GM21515 (cell line): ENCODE results near the gene CD1E.
"Not testable (repeated sequence)": the region's sequence is repeated elsewhere in the genome, so short reads cannot be mapped to it uniquely, and the experiment has no call there.

Experiments
- ATAC-seq: cut with Tn5 transposase; IDR thresholded peaks from one replicate; pipeline ENCODE4 v1.9.1; 2021; ENCODE audit not compliant: unreplicated experiment

The CD1E gene

DNA sequence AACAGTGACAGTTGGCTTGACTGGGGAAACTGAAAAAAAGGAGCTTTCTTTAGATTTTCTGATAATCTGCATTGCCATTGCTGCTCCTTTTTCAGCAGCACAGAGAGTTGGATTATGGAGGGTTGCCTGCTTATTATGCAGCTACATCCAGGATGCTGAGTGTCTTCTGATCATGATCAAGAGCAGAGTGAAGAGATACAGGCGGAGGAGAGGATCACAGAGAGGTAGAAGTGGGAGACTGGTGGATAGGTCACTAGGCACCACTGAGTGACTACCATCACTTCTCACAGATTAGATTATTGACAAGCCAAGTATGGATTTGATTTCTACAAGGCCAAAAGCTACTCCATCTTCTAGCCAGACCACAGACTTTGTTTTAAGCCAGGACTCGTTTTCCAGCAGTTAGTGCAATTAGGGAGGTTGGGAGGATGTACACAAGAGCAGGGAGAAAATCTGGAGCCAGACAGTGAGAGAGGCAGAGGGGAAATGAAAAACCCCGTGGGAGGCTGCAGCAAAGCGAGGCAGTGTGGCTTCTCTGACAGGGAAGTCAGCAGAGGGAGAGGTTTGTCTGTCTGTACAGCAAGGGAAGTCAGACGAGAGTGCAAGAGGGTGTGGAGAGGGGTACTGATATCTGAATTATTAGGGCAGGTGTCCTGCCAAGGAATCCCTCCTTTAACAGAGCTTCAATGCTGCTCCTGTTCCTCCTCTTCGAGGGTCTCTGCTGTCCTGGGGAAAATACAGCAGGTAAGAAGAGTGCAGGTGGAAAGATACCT lies at the start of gene CD1E:
CD1E (plus strand) TSS at position 592 of the 773 bp plus-strand sequence; CDS start at position 687, 95 bp downstream.
- ATAC-seq, result no peak

GRCh38 chr1:158310623-158311022 lies 43.1 kb upstream of the CD1E start:
- ATAC-seq, result no peak

DNA sequence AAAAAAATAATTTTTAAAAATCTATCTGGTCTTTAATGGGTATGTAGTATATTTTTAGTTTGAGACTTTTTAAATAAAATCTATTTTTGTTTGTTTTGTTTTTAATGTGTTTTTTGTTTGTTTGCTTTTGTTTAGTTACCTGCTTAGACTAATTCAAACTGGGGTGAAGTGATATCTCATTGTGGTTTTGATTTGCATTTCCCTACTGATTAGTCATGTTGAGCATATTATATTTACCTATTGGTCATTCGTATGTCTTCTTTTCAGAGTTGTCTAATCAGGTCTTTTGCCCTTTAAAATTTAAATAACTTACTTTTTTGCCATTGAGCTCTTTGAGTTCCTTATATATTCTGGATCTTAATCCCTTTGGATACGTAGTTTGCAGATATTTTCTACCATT lies 42.6 kb upstream of the CD1E start:
- no peak for ATAC-seq

- ATAC-seq, result no peak
These were observed 29.8 kb upstream of the CD1E start for GRCh38 chr1:158323866-158324265.

DNA sequence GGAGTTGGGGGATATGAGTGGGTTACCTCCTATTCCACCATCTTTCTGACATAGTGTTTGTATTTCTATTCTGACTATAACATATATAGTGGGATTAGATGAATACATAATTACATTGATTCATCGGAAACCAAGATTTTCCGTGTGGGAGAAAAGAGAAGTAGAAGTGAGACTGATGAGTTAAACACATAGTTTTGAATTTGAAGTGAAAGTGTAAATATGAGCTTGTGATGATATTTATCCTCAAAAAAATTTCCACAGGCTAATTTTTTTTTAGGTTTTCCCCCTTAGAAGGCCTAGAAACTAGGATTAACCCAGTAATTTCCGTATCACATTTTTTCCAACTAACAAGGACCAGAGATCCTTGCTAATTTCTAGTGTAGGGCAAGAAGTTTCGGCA lies 29.3 kb upstream of the CD1E start:
- no peak for ATAC-seq

DNA sequence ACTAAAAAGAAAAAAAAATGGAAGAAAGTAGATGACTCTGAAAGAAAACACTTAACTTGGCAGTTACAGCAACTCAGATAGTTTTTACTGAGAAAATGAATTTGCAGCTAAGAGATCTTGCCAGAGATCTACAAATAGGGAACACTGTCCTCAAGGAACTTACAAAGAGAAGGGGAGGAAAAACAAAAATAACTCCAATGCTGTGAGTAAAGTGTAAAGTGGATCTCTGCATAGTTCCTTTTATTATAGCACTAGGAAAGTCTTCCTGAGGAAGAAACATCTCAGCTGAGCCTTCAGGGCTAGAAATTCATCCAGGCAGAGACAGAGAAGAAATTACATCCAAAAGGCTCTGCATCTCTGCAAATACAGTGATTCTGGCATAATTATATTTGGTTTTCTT lies 26.2 kb upstream of the CD1E start:
- ATAC-seq, result no peak

GRCh38 chr1:158328426-158328825 lies 25.3 kb upstream of the CD1E start:
- ATAC-seq, result no peak

DNA sequence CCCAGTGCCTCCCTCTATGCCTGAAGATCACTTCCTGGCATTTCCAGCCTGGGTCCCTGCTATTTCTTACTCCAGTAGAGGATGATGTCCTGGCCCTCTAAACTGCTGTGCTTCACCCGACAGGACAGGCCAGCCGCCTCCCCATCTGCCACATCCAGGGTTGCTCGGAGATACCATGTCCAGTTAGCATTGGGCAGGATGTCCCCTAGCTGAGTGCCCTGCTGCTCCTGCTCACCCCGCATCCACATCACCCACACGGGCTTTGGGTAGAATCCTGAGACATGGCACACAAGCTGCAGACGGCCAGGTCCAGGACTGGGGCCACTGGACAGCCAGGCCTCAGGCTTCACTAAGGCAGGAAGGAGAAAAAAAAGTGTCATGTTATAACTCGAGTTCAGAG lies 24.4 kb upstream of the CD1E start:
- ATAC-seq, result no peak

DNA sequence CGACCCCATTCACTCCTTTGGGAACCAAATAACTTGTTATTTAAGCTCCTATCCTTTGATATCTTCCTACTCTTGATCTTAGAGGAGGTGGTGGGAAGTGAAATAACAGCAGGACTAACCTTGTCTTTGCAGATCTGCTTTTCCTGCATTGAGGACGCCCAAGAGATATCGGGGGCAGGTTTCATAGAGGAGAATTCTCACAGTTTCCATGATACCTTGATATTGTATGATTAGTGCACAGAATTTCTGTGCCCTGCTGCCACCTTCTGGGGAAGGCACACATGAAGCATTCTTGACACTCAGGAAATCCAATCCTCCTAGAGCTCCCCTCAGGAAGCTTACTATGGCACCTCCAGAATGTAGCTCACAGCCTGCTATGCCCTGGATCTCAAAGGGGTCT lies 24.0 kb upstream of the CD1E start:
- no peak for ATAC-seq

DNA sequence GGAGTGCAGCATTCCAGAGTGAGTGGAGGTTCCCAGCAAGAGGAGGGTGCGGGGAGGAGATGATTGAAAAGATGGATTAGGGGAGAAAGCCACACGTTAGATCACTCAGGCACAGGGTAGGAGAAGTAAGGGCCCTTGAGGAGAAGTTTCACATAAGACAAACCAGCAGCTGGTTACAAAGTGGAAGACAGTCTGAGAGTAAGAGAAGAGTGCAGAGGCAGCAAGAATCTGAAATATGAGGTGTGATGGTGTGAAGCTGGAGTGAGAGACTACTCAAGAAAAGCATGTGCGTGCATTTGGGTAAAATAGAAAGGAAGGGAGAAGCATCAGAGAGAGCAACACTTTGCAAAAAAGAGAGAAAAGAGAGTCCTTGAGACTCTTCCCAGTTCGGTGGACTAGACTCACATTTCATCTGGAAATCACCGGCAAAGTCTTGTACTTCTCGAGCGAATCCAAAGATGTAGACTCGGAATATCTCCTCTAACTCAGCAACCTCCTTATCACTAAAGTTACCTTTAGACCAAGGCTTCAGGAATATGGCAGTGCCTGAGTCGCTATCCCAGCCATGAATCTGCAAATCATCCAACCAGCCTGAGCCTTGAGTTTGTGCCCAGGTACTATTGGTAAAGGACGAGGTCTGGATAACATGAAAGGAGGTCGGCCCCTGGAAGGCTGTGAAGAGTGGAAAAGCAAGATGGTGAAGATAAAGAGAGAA lies 23.1 kb upstream of the CD1E start:
- no peak for ATAC-seq

DNA sequence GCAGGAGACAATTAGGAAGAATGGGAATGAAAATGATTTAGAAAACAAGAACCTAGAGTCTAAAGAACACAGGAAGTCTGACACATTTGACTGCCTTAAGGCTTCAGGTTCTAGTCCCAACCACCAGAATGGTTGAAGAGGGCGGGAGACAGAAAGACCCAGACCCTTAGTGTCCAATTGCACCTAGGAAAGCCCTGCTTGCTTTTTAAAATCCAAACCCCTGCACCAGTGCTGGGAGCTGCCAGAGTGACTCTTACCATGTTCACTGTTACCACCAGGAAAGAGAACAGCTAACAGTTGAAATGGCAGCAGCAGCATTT lies 22.6 kb upstream of the CD1E start:
- no peak for ATAC-seq

GRCh38 chr1:158331481-158332150 lies 22.1 kb upstream of the CD1E start, which contains the start of gene CD1B:
CD1B (minus strand) TSS chr1:158331531; CDS start chr1:158331423, 108 bp downstream.
- no peak for ATAC-seq

DNA sequence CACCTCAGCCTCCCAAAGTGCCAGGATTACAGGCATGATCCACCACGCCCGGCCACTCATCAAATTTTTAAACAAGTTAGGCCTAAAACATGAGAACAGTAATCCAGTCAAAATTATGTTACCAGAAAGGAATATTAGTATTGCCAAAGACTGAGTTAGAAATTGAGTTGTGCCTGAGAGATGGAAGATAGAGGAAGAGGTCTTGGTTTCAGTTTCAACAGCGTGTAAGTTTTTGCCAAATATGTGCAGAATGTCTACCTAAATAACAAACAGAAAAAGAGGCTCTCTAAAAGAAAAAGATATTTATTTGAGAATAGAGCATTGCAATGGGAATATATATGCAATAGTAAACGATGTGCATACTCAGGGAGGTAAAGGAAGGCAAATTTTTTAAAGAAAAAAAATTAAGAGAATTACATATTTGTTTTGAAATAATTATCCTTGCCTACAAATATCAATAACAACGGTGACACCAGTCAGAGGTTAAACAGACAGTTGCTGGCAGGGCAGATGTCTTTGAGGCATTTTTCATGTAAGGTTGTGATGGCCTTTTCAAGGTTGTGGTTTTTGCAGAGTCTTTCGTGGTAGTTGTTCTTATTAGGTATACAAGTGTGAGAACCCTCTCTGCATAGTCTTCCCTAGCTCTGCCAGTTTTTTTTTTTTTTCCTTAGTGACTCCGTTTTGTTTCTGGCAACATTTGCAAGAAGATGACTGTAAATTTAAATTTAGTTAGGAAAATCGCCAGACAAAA lies 20.1 kb upstream of the CD1E start:
- no peak for ATAC-seq

- ATAC-seq, result no peak
These were observed 19.0 kb upstream of the CD1E start for GRCh38 chr1:158334526-158335212.

DNA sequence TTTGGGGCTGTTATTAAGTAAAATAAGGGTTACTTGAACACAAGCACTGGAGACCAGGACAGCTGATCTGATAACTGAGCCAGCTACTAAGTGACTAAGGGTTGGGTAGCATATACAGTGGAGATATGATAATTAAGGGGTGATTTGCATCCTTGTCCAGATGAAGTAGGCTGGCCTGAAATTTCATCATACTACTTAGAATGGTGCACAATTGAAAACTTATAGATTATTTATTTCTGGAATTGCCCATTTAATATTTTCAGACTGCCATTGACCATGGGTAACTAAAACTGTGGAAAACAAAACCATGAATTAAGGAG lies 18.5 kb upstream of the CD1E start:
- ATAC-seq, result no peak

- not testable (repeated sequence) for ATAC-seq
These were observed 17.3 kb upstream of the CD1E start for GRCh38 chr1:158336413-158336812.

GRCh38 chr1:158348946-158349345 lies 4.7 kb upstream of the CD1E start:
- not testable (repeated sequence) for ATAC-seq

DNA sequence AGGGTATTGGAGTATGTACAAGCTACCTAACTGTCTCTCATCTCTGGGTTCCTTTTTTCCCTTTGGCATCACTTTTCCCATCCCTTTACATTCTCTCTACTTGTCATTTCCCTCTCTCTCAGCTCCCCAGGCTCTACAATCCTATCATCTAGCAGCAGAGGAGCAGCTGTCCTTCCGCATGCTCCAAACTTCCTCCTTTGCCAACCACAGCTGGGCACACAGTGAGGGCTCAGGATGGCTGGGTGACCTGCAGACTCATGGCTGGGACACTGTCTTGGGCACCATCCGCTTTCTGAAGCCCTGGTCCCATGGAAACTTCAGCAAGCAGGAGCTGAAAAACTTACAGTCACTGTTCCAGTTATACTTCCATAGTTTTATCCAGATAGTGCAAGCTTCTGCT lies 561 bp downstream of the CD1E start:
- no peak for ATAC-seq

GRCh38 chr1:158355773-158356285 lies 2.1 kb downstream of the CD1E start:
- ATAC-seq, result no peak

- ATAC-seq, result no peak
These were observed 2.9 kb downstream of the CD1E start for GRCh38 chr1:158356616-158357015.

DNA sequence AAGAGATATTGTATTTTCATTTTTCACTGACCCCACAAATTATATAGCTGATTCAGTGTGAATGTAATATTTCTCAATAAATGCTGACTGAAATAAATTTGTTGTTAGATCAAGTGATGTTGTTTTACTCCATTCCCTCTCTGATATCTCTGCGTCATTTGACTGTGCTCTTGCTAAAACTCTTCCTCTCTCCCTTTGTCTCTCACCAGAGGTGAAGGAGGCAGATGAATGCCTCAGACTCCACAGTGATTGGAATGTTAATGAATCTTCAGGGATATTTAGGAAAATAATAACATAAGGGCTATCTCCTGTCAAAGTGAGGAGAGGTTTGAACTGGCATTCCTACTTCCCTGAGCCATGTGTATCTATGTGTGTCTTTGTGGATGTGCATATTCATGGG lies 3.7 kb downstream of the CD1E start:
- ATAC-seq, result no peak
